ENCODE data around the gene NSD1.

NSD1 gene

DNA sequence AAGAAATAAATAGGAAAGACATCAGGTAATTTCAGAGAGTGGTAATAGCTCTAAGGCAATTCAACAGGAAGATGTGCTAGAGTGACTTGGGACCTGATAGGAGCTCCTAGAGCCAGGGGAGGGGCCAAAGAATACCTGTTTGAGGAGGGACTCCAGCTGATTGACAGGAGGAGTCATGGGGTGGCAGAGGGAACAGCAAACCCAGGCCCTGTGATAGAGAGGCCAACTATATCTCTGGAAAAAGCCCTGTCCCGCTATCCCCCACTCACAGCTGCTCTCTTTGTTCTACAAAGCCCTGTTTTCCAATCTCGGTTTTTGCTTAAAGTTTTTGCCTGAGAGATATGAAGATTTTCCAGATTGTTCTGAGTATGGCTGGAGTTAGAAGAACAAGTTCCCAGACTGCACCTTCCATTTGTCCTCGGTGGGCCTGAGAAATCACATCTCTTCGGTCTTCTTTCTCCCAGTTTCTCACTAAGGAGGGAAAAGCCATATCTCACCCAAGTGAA is 9.0 kb upstream of the NSD1 start:
- TF ChIP-seq CEBPB (IDR thresholded peaks at IDR 0.05) (no peak), RAD21 (IDR thresholded peaks at IDR 0.05; ENCODE audit: low read depth) (no peak), FOXM1 (IDR thresholded peaks at IDR 0.05; ENCODE audit: borderline replicate concordance, low read depth) (no peak), TEAD4 (IDR thresholded peaks at IDR 0.05) (no peak), ZBTB7A (IDR thresholded peaks at IDR 0.05; ENCODE audit: low read depth) (no peak), YY1 (IDR thresholded peaks at IDR 0.05; ENCODE audit: low read depth) (no peak), TCF12 (IDR thresholded peaks at IDR 0.05; ENCODE audit: low read depth) (no peak), CREB1 (IDR thresholded peaks at IDR 0.05; ENCODE audit: low read depth) (no peak), EP300 (IDR thresholded peaks at IDR 0.05; ENCODE audit: borderline replicate concordance) (no peak), NFIC (IDR thresholded peaks at IDR 0.05) (no peak), EGR1 (IDR thresholded peaks at IDR 0.05) (no peak), TAF1 (IDR thresholded peaks at IDR 0.05; ENCODE audit: low read depth) (no peak)
- TF ChIP-seq, protein P1, sequence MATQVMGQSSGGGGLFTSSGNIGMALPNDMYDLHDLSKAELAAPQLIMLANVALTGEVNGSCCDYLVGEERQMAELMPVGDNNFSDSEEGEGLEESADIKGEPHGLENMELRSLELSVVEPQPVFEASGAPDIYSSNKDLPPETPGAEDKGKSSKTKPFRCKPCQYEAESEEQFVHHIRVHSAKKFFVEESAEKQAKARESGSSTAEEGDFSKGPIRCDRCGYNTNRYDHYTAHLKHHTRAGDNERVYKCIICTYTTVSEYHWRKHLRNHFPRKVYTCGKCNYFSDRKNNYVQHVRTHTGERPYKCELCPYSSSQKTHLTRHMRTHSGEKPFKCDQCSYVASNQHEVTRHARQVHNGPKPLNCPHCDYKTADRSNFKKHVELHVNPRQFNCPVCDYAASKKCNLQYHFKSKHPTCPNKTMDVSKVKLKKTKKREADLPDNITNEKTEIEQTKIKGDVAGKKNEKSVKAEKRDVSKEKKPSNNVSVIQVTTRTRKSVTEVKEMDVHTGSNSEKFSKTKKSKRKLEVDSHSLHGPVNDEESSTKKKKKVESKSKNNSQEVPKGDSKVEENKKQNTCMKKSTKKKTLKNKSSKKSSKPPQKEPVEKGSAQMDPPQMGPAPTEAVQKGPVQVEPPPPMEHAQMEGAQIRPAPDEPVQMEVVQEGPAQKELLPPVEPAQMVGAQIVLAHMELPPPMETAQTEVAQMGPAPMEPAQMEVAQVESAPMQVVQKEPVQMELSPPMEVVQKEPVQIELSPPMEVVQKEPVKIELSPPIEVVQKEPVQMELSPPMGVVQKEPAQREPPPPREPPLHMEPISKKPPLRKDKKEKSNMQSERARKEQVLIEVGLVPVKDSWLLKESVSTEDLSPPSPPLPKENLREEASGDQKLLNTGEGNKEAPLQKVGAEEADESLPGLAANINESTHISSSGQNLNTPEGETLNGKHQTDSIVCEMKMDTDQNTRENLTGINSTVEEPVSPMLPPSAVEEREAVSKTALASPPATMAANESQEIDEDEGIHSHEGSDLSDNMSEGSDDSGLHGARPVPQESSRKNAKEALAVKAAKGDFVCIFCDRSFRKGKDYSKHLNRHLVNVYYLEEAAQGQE (IDR thresholded peaks at IDR 0.05; ENCODE audit: low read depth): no peak
- TF ChIP-seq, protein P2, sequence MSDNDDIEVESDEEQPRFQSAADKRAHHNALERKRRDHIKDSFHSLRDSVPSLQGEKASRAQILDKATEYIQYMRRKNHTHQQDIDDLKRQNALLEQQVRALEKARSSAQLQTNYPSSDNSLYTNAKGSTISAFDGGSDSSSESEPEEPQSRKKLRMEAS (IDR thresholded peaks at IDR 0.05): no peak
- TF ChIP-seq, protein P3, sequence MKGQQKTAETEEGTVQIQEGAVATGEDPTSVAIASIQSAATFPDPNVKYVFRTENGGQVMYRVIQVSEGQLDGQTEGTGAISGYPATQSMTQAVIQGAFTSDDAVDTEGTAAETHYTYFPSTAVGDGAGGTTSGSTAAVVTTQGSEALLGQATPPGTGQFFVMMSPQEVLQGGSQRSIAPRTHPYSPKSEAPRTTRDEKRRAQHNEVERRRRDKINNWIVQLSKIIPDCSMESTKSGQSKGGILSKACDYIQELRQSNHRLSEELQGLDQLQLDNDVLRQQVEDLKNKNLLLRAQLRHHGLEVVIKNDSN (IDR thresholded peaks at IDR 0.05): no peak

DNA sequence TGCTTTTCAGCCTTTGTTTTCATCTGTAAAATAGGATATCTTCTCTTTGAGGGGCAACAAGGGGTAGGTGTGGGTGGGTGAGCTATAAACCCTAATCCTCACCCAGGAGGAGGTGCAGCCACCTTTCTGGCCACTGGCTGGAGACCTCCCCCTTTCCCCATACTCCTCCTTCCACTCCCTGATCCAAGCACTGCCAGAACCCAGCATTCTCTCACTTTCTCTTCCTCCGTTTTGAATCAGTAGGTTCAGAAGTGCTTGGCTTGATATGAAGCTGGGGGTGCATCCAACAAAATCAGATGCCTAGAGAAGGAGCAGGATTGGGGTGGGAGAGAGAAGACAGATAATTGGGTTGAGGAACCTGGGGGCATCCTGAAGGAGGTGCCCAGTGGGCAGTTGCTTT is 6.8 kb upstream of the NSD1 start:
- TF ChIP-seq CEBPB (IDR thresholded peaks at IDR 0.05) (no peak), FOXM1 (IDR thresholded peaks at IDR 0.05; ENCODE audit: borderline replicate concordance, low read depth) (no peak), RAD21 (IDR thresholded peaks at IDR 0.05; ENCODE audit: low read depth) (no peak), EP300 (IDR thresholded peaks at IDR 0.05; ENCODE audit: borderline replicate concordance) (no peak), TCF12 (IDR thresholded peaks at IDR 0.05; ENCODE audit: low read depth) (no peak), YY1 (IDR thresholded peaks at IDR 0.05; ENCODE audit: low read depth) (no peak), TAF1 (IDR thresholded peaks at IDR 0.05; ENCODE audit: low read depth) (no peak), NFIC (IDR thresholded peaks at IDR 0.05) (no peak), EGR1 (IDR thresholded peaks at IDR 0.05) (no peak), CREB1 (IDR thresholded peaks at IDR 0.05; ENCODE audit: low read depth) (no peak)
- TF ChIP-seq, protein P1 (IDR thresholded peaks at IDR 0.05; ENCODE audit: low read depth): no peak
- TF ChIP-seq, protein P3 (IDR thresholded peaks at IDR 0.05): no peak

DNA sequence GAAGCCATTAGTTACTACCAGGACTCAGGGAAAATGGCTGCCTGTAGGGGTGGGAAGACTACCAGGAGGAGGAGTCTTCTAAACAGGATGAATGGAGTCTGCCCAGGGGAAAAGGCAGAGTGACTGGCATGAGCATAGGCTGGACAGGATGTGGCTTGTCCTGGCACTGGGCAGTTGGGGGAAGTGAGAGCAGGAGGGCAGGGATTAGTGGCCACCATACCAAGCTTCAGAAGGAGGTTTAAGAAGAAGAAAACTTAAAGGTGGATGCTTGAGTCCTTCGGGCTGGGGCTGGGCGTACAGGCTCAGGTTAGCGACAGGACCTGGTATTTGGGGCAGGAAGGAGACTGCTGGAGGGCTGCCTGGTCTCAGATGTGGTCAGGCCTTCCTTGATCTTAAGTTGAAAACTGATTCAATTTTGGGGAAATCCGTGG is 5.0 kb upstream of the NSD1 start:
- TF ChIP-seq, protein P1 (IDR thresholded peaks at IDR 0.05; ENCODE audit: low read depth): no peak
- TF ChIP-seq FOXM1 (IDR thresholded peaks at IDR 0.05; ENCODE audit: borderline replicate concordance, low read depth) (no peak), CEBPB (IDR thresholded peaks at IDR 0.05) (no peak), TEAD4 (IDR thresholded peaks at IDR 0.05) (no peak), TCF12 (IDR thresholded peaks at IDR 0.05; ENCODE audit: low read depth) (no peak), EGR1 (IDR thresholded peaks at IDR 0.05) (no peak), YY1 (IDR thresholded peaks at IDR 0.05; ENCODE audit: low read depth) (no peak), TAF1 (IDR thresholded peaks at IDR 0.05; ENCODE audit: low read depth) (no peak), CREB1 (IDR thresholded peaks at IDR 0.05; ENCODE audit: low read depth) (no peak), EP300 (IDR thresholded peaks at IDR 0.05; ENCODE audit: borderline replicate concordance) (no peak), RAD21 (IDR thresholded peaks at IDR 0.05; ENCODE audit: low read depth) (no peak), NFIC (IDR thresholded peaks at IDR 0.05) (no peak), ZBTB7A (IDR thresholded peaks at IDR 0.05; ENCODE audit: low read depth) (no peak)
- TF ChIP-seq, protein P2 (IDR thresholded peaks at IDR 0.05): no peak
- TF ChIP-seq, protein P3 (IDR thresholded peaks at IDR 0.05): no peak
